ENCODE data around the gene KCNQ1. TPM values are rescaled to one million over a fixed set of nuclear protein-coding genes. Genes with fewer than 3 reads are reported as not detected.
A peak's percentile ranks its signal among the peaks of the same experiment; 100 is the strongest.

The KCNQ1 gene
- total RNA-seq, 3 donors from 2014 or later (not counting 1 experiment from before 2014, with no cell fraction given) = 1.9 to 7.8 (median 3.3) TPM

DNA sequence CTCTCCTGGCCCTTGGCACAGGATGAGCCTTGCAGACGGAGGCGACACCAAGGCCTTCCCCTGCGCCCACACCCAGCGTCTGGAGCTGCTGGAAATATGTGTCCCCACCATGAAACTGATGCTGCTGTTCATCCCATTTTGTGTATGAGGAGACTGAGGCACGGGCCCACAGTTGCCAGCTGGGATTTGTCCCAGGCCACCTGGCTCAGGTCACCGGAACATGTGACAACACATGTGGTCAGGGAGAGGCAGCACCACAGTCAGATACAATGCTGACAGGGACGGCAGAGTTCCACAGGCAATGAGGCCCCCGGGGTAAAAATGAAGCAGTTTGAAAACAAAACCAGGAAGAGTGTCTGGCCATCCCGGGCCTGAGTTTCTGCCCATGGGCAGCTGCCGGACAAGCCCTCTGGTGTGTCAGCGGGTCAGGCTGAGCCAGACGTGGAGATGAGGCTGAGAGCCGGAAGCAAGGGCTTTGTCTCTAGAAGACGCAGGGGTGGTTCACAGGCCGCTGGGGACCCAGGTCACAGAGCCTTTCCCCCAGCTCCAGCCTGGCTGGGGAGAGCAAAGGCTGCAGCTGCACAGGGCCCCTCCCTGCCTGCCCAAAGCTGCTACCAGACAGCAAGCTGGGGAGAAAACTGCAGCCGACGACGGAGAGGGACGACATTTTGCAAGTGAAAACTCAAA is 360.0 kb downstream of the KCNQ1 start:
- intact Hi-C loops (cut with micrococcal nuclease) = no loop called here
- ATAC-seq (no peak), DNase-seq (peak in 1 of 2 donors; percentile 3)
- Mint-ChIP-seq H3K27ac (no peak overlapping the region), H3K4me3 (no peak overlapping the region), H3K4me1 (peaks cover 8 to 15% of the 10 kb centered on the region in 2 donors), H3K36me3 (no peaks in the 10 kb centered on the region), H3K27me3 (ENCODE audit: low read depth in 2 of 2) (peaks cover 15 to 22% of the 10 kb centered on the region in 2 donors), H3K9me3 (no peaks in the 10 kb centered on the region)
- WGBS (ENCODE audit: insufficient coverage) = 91% methylated on average over 19 of the region's 19 CpGs
- no peak overlapping the region for H3K27ac ChIP-seq (ENCODE audit: low read length)
- TF ChIP-seq, protein P1, sequence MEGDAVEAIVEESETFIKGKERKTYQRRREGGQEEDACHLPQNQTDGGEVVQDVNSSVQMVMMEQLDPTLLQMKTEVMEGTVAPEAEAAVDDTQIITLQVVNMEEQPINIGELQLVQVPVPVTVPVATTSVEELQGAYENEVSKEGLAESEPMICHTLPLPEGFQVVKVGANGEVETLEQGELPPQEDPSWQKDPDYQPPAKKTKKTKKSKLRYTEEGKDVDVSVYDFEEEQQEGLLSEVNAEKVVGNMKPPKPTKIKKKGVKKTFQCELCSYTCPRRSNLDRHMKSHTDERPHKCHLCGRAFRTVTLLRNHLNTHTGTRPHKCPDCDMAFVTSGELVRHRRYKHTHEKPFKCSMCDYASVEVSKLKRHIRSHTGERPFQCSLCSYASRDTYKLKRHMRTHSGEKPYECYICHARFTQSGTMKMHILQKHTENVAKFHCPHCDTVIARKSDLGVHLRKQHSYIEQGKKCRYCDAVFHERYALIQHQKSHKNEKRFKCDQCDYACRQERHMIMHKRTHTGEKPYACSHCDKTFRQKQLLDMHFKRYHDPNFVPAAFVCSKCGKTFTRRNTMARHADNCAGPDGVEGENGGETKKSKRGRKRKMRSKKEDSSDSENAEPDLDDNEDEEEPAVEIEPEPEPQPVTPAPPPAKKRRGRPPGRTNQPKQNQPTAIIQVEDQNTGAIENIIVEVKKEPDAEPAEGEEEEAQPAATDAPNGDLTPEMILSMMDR (IDR thresholded peaks at IDR 0.05) = no peak
- H3K4me1 ChIP-seq (ENCODE audit: control insufficient read depth, insufficient read depth, low read length) = no peaks in the 10 kb centered on the region
- H3K36me3 ChIP-seq (ENCODE audit: control insufficient read depth, insufficient read depth, low read length) = no peaks in the 10 kb centered on the region
- H3K27me3 ChIP-seq (ENCODE audit: control insufficient read depth, insufficient read depth, low read length) = no peaks in the 10 kb centered on the region
- no peak overlapping the region for H3K4me3 ChIP-seq (ENCODE audit: low read length)
- H3K9me3 ChIP-seq (ENCODE audit: control insufficient read depth, insufficient read depth, low read length) = no peaks in the 10 kb centered on the region

DNA sequence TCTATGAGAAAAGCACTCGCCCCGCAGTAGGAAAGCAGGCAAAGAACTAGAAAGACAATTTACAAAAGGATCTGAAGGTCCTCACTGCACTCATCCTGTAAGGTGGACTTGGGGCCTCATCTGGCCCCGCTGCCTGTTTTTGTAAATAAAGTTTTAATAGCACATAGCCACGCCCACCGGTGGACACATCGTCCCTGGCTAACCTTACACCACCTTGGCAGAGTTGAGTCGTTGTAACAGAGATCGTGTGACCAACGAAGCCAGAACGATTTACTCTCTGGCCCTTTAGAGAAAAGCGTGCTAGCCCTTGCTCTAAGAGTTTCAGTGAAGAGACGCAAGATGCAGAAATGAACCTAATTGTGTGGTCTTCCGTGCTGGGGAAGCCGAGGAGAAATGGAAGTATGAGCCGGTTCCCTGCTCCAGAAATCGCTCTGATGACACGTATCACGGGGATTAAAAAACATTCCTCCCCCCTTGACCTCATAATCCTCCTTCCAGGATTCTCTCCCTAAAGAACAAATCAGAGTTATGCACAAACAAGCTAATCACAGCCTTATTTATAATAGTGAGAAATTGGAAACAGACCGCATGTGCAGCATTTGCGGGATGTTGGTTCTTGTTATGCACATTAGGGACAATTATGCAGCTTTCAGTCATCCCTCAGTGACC is 360.7 kb downstream of the KCNQ1 start:
- Histone ChIP-seq H3K9me3 (ENCODE audit: control insufficient read depth, insufficient read depth, low read length) (no peaks in the 10 kb centered on the region), H3K36me3 (ENCODE audit: control insufficient read depth, insufficient read depth, low read length) (no peaks in the 10 kb centered on the region), H3K4me3 (ENCODE audit: low read length) (no peak overlapping the region), H3K4me1 (ENCODE audit: control insufficient read depth, insufficient read depth, low read length) (no peaks in the 10 kb centered on the region), H3K27ac (ENCODE audit: low read length) (no peak overlapping the region), H3K27me3 (ENCODE audit: control insufficient read depth, insufficient read depth, low read length) (no peaks in the 10 kb centered on the region)
- Mint-ChIP-seq H3K27me3 (ENCODE audit: low read depth in 2 of 2) (peaks cover 15 to 29% of the 10 kb centered on the region in 2 donors), H3K36me3 (no peaks in the 10 kb centered on the region), H3K27ac (no peak overlapping the region), H3K9me3 (no peaks in the 10 kb centered on the region), H3K4me1 (peaks cover 9 to 15% of the 10 kb centered on the region in 2 donors), H3K4me3 (no peak overlapping the region)
- intact Hi-C loops (cut with micrococcal nuclease) = no loop called here
- 91% methylated on average over 20 of the region's 20 CpGs for WGBS (ENCODE audit: insufficient coverage)
- ATAC-seq (no peak), DNase-seq (peak in 1 of 2 donors; percentile 7)
- TF ChIP-seq, protein P1 (IDR thresholded peaks at IDR 0.05) = no peak

DNA sequence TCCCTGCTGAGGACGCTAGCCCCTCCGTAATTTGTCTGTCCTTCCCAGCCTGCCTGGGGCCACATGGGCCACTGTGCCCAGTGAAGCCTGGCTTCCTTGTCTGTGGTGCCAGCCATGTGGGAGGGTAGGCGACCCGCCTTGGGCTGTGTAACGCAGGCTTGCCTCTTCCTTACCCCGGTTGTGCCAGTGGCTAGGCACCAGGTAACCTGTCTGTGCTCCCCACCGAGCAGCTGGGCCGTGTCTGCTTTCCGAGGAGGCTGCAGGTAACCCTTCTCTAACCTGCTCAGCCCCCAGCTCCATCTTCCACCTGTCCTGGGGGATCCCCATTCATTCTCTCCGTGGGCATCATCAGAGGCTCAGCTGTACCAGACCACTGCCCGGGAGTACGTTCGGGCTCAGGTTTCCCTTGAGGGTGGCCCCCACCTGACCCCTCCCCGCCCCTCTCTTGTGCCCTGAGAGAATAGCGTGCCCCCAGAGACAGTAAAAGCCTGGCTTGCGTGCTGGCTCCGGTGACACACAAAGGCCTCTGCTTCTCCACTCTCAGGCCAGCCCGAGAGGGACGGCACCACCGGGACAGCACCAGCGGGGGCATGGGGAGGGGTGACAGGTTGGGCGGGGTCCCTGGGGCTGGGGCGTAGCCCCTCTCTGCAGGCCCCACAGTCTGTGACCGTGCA is 361.7 kb downstream of the KCNQ1 start:
- no peaks in the 10 kb centered on the region for H3K9me3 ChIP-seq (ENCODE audit: control insufficient read depth, insufficient read depth, low read length)
- Mint-ChIP-seq H3K27ac (no peak overlapping the region), H3K9me3 (no peaks in the 10 kb centered on the region), H3K27me3 (ENCODE audit: low read depth in 2 of 2) (peaks cover 12 to 35% of the 10 kb centered on the region in 2 donors), H3K4me3 (no peak overlapping the region), H3K36me3 (no peaks in the 10 kb centered on the region), H3K4me1 (peaks cover 9 to 15% of the 10 kb centered on the region in 2 donors)
- no peak overlapping the region for H3K27ac ChIP-seq (ENCODE audit: low read length)
- no peaks in the 10 kb centered on the region for H3K27me3 ChIP-seq (ENCODE audit: control insufficient read depth, insufficient read depth, low read length)
- no peak overlapping the region for H3K4me3 ChIP-seq (ENCODE audit: low read length)
- intact Hi-C loops (cut with micrococcal nuclease) = no loop called here
- TF ChIP-seq, protein P1 (IDR thresholded peaks at IDR 0.05) = no peak
- WGBS (ENCODE audit: insufficient coverage) = 89% methylated on average over 24 of the region's 24 CpGs
- DNase-seq (peak in 1 of 2 donors; percentile 7), ATAC-seq (no peak)
- no peaks in the 10 kb centered on the region for H3K4me1 ChIP-seq (ENCODE audit: control insufficient read depth, insufficient read depth, low read length)
- no peaks in the 10 kb centered on the region for H3K36me3 ChIP-seq (ENCODE audit: control insufficient read depth, insufficient read depth, low read length)
